Epithelial cell of umbilical artery (primary cell): ENCODE data around the gene SLC33A1. TPM values are rescaled to one million over a fixed set of nuclear protein-coding genes. Genes with fewer than 3 reads are reported as not detected.

Source experiments
- total RNA-seq: library from RNA; depleted of rRNA; stranded (reverse); fragments of >200 nt; gene quantifications from 2 replicates; pipeline ENCODE4 v1.2.3, GENCODE V29; 2014

SLC33A1 gene
- 28.9 and 38.6 TPM in 2 replicates for total RNA-seq

DNA sequence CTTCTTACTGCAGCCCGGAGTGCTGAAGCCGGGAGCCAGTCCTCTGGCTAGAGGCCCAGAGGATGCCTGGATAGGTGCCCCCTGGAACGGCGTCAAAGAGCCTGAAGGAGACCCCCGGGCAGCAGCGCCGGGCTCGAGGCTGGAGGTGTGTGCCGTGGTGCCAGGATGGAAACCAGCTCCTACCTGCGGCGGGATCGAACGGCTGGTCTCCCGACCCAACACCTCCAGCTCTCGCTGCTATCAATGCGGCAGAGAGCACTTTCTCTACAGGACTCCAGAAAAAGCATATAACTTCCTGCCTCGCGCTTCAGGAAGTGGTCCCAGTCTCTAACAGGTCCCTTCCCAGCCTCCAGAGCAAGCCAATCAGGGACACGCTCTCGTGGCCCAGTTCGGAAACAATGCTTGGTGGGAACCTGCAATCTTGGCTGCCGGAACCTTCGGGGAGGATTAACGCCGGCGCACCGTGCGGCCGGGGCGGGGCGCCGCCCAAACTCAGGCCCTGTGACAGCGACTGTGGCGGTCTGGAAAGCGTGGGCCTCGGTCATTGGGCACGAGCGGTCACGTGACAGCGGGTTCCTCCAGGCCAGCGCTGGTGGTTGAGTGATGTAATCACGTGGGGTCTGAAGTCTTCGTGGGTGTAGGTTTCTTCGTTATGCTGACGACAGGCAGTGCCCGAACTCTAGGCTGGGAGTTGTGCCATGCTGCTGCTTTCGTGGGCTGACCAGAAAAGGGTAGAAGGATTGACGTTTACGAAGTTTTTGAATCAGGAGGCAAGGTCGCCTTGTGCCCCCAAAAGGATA is at the start of gene SLC33A1:
Gene SLC33A1 (minus strand): TSS at position 287 of the 800 bp plus-strand sequence. CDS start 430 bp downstream, outside the sequence.

DNA sequence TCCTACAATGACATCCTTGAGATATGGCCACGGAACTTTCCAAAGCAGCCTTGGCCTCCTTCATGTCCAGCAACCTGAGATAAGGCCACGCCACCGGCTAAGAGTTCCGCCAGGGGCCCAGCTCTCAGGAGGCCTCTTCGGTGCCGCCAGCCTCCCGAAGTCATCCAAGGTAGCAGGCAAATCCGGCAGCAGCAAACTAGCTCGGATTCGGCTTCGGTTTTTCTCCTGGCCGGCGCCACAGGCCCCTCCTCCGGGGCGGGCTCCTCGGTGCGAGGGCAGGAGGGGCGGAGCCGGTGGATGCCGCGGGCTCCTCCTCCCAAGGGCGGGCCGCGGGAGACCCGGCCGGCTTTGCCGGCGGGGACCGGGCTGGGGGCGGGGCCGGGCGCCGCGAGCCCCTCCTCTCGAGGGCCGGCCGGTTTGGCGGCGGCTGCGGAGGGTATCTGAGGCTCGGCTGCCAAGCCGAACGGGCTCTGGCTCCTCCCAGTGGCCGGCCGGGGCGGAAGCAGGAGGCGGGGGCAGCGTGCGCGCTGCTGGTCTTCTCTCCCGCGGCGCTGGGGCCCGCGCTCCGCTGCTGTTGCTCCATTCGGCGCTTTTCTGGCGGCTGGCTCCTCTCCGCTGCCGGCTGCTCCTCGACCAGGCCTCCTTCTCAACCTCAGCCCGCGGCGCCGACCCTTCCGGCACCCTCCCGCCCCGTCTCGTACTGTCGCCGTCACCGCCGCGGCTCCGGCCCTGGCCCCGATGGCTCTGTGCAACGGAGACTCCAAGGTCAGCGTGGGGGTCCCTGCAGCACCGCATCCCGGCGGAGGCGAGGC is 16.1 kb upstream of the SLC33A1 start, which contains the start of gene GMPS:
Gene GMPS (plus strand): TSS at position 518 of the 812 bp plus-strand sequence. CDS start 221 bp downstream, at position 739.

DNA sequence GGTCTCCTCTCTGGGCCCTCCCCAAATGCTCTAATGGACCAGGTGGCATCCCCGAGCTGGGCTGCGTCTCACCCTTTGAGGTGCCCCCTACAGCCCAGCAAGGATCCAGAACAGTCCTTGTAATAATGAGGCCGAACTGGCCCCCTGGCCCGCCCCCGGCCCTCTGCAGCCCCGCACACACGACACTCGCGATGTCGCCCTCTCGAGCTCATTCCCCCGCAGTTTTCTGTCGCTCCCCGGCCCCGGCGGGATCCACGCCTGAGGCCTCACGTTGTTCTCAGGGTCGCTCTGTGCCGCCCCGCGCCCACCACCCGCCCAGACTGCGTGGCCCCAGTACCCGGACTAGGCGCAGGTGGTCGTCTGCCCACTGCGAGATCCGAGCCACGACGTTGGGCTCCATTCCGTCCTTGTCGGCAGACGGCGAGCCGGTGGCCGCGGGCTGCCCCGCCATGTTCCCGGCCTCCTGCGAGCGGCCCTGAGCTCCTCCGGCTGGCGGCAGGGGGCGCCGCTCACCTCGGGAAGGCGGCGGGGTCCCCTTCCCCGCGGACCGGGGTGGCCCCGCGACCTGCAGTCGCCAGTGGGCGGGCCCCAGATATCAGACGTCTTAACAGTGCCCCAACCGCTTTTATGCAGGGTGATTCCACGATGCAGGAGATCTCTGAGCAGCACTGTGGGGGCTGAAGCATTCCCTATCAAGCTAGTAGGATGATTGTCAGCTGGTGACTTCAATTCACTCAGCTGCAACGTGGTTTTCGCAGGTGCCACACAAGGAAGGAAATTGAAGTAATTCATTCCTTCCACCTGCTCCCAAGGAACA is 48.2 kb downstream of the SLC33A1 start, which contains the start of gene C3orf33:
Gene C3orf33 (minus strand): TSS at position 477 of the 817 bp plus-strand sequence. CDS start 26 bp downstream, at position 451.

Other genes with a start within 250 kb of the SLC33A1 start
- under 0.01 TPM in 2 replicates for gene PLCH1, start 109.4 kb downstream of the SLC33A1 start, total RNA-seq
- 2.3 and 4.1 TPM in 2 replicates for gene C3orf33, start 48.1 kb downstream of the SLC33A1 start, total RNA-seq
- gene GMPS, start 16.2 kb upstream of the SLC33A1 start, total RNA-seq: 42.2 and 50.8 TPM in 2 replicates